HG02642 (cell line): Measurements from ENCODE around the gene RBM46.
A peak's percentile ranks its signal among the peaks of the same experiment; 100 is the strongest.

Source experiments
- ATAC-seq: cut with Tn5 transposase; IDR thresholded peaks from one replicate; pipeline ENCODE4 v1.9.1; 2021; ENCODE audit warnings: mild to moderate bottlenecking; ENCODE audit not compliant: unreplicated experiment, poor library complexity

Gene RBM46, protein sequence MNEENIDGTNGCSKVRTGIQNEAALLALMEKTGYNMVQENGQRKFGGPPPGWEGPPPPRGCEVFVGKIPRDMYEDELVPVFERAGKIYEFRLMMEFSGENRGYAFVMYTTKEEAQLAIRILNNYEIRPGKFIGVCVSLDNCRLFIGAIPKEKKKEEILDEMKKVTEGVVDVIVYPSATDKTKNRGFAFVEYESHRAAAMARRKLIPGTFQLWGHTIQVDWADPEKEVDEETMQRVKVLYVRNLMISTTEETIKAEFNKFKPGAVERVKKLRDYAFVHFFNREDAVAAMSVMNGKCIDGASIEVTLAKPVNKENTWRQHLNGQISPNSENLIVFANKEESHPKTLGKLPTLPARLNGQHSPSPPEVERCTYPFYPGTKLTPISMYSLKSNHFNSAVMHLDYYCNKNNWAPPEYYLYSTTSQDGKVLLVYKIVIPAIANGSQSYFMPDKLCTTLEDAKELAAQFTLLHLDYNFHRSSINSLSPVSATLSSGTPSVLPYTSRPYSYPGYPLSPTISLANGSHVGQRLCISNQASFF

DNA sequence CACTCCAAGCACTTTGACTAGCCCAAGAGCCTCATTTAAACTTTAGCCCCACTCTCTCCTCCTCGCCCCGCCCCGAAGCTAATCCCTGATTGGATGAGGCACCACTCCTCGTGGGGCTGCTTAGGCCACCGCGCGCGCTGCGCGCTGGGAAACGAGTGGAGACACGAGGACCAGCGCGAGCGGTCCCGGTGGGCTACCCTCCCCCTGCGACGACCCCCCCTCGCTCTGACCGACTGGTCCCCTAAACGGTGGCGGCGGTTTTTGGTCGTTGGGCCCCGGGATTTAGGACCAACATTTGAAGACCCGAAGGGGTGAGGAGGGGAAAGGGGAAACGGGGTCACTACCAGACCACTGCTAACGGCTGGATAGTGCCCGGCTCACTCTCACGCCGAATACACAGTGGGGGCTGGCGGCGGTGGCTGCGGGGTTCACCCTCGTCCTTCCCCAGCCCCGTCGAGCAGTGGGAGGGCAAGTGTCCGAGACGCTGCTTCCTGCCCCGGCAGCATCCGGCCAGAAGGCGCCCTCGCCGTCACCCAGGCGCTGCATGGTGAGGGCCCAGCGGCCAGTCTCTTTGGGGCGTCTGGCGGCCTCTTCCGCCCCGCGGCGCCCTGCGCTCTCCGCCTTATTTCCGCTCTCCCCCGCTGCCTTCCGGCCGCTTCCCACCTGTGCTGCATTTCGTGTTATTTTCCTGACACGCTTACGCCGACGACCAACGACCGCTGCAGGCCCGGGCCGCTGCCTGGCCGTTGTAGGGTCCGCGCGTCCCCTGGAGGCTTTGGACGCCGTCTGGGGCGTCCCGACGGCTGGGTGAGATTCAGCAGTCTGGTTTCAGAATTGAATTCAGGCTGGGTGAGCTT is at the start of gene RBM46:
Gene RBM46, plus strand, starts transcription at position 147 of the 857 bp plus-strand sequence. CDS start 15,481 bp downstream, outside the sequence.
- ATAC-seq: no peak

DNA sequence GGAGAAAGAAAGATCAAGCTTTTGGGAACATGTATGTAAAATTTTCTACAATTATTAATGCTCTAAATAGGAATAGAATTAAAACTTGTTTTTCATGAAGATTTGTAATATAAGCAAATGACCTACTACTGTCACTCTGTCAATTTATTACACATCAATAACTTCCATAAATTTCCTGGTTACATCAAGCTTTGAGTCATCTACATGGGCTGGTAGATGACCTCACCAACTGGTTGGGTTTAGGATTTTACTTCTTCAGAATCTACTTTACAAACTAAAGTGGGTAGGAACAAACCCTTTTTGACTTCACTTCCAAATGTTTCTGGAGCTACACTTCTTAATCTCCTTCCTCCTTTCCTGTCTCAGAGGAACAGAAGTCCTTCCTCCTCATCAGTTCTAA is 49.3 kb upstream of the RBM46 start:
- ATAC-seq: no peak

DNA sequence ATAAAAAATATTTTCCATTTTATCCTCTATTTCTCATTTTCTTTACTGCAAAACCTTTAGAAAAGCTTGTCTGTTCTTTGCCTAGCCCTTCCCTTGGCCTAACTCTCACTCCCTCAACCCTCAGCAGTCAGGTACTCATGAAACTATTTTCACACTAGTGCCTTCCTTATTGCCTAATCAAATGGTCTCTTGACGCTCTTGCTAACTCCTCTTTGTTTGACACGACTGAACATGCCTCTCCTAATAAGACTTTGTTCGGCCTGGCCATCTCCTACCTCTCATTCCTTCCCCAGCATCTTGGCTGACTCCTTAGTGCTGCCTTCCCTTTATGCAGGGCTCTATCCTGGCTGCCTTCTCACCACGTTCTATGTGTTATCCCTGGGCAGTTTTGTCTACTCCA is 48.4 kb upstream of the RBM46 start:
- ATAC-seq: no peak

DNA sequence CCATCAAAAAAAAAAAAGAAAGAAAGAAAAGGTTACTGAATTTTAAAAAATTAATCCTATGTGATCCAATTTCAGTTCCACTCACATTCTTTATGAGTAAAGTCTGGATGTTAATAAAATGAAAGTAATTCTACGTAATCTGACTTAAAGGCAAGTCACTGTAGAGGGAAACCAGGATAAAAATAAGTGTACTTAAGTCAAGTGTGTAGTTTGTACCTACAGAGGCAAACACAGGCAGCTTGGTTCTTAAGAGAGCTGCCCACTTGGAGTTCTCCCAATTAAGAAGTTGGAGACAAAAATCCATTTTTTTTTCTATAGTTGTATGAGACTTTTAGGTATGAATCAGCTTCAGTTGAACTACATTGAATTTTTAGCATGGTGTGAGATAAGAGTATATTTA is 44.3 kb upstream of the RBM46 start:
- no peak for ATAC-seq

DNA sequence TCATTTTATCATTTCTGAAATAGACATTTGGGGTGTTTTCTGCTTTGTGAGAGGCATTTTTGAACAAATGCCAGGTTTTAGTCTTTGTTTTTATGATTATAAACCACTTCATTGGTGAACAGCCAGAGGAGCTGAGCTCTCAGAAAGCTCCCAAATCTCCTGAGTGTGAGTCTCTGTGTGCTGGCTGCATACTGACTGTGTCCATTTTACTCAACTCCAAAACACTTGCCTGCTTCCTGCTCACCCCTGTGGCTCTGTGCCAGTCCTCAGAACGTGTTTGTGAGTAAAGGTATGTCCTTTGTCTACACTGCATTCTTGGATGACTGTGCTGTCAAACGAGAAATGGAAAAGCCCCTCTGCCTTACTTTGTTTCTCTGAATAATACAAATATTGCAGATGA is 42.6 kb upstream of the RBM46 start:
- no peak for ATAC-seq

DNA sequence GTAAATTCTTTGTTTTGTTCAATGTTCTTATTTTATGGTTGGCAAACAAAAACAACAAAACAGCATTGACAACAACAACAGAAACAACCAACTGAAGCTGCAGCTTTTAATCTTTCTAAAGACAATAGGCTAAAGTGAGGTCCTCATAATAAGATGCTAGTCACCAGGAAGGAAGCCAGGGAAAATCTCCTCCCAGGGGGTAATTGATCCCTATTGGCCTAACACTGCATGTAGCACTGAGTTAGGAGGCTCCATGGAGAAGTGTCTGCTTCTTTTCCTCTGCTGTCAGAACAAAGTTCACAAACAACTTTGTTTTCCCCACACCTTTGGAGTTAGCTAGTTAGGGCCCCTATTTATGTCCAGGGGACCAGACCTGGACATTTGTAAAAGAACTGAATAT is 42.0 kb upstream of the RBM46 start:
- ATAC-seq: no peak

DNA sequence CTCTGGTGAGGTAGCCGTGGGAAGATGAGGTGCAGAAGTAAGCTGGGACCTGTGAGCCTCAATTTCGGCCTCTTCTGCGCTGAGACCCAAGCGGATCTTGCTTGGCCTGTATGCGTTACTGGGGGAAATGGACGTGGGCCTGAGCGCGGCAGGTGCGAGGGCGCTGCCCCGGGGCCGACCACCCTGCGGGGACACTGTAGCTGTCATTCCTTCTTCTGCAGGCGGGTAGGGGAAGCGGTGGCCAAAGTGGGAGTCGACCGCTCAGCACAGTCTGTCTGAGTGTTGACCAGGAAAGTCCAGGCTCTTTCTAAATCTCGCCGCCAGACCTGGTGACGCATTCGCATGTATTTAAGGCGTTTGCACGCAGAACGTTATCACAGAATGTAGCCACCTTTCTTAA is 40.6 kb upstream of the RBM46 start:
- ATAC-seq: no peak

DNA sequence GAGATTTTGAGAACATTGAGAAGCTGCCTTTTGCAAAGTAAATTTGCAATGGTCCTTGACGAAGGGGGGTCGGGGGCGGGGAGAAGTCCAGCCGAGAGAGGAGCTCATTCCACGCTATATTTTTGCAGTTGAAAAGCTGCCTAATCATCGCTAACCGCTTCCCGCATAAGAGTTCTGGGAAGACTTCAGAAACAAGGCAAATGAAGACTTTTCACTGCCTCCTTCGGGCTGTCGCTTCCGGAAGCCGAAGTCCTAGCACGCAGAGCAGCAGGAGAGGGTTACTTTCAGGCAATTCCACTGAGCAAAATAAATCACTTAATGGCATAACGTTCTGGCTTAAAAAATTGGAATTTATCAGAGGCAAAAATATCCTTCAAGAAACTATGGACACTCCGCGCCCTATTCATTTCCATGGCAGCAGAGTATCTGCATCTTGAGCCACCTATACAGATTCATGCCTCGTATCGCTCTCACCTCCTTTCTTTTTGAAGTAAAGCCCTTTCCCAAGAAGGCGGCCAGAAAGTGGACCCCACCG is 39.9 kb upstream of the RBM46 start:
- ATAC-seq: no peak

DNA sequence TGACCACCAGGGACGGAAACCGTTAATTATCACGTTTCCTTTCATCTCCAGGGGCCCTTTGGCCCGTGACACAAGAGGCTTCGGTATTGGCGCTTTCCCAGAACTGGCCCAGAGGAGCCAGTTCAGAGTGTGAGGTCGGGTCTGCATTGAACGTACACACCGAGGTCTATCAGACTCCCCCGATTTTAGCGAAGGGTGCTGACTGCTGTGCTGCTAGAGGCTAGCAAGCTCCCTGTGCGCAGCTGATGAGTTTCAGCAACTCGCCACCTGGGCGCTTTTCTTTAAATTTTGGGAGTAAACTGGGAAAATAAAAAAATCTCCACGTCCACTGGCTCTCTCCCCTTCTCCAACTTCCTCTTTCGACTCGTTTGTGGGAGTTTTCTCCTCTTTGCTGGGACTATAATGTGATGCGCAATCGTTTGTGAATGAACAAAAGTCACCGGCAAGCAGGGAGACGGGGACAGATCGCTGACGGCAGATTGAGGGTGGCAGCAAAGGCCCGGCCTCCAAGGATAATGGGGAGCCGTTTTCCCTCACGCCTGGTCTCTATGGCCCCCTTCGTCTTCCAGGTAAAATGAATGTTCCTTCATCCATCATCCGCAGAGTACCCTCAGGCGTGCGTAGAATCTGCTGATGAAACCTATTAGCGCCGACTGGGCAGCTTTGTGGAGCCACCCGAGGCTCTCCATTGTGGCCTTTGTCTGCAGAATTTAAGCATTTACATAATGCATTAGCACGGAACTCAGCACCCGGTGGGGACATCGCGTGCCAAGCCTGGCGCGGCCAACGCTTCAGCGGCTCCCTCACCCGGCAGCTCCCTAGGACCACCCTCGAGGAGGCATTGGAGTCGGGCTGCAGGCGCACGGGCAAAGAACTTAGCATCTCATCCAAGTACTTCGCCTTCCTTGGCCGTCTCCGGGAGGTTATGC is 38.9 kb upstream of the RBM46 start:
- no peak for ATAC-seq

DNA sequence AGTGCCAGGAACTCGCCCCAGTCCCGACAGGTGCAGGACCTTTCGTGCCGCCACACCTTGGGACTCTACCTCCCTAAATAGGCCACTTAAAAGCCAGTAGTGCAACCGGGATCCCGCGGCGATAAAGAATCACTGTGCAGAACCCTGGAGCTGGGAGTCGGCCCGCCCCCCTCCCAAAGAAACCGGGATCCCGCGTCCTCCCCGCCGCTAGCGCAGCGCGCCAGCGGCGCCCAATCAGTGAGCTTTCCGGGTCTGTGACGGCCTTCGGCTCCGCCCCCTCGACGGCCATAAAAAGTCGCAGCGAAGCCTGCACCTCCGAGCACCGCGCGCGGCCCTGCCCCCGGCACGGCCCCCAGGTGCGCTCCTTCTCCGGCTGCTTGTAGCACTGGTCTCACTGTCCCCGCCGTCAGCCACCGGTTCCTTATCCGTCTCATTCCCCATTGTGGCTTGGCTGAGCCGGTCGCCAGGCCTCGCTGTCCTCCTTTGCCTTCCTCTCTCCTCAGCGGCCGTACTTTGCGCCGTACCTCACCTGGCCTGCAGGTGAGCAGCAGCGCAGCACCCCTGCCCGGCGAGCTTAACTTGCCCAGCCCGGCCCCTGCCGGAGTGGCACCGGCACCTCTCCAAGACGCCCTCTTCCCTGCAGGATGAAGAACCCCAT is 37.3 kb upstream of the RBM46 start, which contains the start of gene LRAT:
Gene LRAT, plus strand, starts transcription at position 318 of the 658 bp plus-strand sequence. Its CDS starts 327 bp downstream, at position 645.
- peak; percentile 77 for ATAC-seq

DNA sequence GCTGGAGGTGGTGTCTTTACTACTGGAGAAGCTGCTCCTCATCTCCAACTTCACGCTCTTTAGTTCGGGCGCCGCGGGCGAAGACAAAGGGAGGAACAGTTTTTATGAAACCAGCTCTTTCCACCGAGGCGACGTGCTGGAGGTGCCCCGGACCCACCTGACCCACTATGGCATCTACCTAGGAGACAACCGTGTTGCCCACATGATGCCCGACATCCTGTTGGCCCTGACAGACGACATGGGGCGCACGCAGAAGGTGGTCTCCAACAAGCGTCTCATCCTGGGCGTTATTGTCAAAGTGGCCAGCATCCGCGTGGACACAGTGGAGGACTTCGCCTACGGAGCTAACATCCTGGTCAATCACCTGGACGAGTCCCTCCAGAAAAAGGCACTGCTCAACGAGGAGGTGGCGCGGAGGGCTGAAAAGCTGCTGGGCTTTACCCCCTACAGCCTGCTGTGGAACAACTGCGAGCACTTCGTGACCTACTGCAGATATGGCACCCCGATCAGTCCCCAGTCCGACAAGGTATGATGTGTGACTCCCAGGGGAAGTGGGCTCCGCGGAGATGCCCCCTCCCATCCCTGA is 36.6 kb upstream of the RBM46 start:
- ATAC-seq: no peak

DNA sequence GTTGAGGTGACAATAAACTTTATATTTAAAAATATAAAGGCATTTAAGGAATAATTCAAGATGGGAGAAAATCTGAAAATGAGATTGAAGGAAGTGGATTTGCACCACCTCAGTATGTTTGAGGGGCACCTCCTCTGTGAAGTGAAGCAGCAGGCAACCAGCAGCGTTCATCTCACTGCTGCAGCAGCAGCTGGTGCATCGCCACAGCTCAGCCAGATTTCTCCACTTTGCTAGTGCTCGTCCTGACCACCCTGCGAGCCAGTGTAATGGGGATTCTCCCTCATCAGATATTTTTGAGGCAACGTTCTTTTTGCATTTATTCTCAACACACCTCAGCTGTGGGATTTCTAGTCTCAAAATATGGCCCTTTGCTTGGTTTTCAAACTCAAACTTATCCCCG is 23.4 kb upstream of the RBM46 start:
- no peak for ATAC-seq

DNA sequence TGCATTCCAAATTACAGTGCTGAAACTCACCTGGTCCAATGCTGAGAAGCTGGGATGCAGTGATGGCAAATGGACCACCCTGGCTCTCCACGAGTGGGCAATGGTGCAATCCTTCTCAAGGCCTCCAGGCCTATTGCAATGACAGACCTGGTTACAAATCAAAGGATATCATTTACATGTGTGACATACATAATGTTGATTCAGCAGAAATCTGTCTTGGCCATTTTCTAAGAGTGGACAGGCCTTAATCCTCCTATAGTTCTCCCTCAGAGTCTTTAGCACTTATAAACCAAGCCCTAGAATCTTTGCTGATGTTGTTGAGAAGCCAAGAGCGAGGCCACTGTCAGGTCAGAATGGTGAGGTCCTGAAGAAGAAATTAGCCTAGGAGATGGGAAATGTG is 20.2 kb upstream of the RBM46 start:
- no peak for ATAC-seq

DNA sequence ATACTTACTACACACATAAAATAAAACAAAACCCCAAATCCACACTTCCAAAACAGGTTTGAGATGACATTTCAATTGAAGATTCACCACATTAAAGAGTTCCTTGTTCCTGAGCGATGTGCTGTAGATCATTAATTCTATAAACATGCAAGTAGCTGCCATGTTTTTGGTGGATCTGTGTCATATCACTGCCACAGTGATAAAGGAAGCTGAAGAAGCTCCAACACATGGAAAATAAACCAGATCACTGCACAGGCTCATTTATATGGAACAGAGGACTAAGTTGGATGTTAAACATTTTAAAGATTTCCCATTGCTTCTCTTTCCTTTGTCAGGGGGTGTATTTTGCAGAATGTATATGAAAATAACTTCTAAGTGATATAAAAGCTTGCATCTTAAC is 2.8 kb upstream of the RBM46 start:
- no peak for ATAC-seq

DNA sequence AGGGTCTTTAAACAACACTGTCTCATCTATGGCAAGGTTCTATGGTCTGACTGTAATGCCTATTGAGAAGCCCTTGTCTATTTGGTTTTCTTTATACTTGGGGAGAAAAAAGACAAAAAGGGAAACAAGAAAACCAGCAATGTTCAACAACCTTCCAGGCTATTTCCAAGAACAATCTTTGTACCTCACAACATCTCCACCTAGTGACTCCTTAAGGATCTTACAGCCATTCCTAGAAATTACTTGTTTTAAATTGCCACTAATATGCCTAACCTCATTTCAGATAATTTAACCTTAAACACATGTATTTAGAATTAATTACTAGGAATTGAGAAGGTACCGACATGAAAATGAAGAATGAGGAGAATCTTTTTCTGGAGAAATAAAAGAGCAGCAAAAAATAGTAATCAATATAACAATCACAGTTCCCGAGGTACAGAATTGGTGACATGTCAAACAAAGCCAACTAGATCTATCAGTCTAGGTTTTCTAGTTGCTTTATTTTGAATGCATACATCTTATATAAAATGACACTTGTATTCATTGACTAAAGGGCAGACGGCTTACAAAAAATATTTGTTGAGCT is 1.6 kb upstream of the RBM46 start:
- ATAC-seq: no peak

DNA sequence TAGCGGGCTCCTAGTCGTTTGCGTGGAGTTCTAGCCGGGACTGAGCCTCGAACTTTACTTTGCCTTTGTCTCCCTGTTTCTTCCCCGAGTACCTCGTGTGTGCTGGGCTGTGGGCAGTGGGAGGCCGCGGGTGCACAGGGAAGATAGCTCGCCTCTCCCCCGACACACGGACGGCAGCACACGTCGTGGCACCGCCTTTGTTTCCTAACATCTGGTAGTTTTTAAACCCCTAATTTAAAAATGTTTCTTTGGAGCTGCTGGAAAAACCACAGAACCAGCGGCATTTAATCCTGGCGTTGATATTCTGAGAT is 866 bp downstream of the RBM46 start:
- ATAC-seq: no peak

DNA sequence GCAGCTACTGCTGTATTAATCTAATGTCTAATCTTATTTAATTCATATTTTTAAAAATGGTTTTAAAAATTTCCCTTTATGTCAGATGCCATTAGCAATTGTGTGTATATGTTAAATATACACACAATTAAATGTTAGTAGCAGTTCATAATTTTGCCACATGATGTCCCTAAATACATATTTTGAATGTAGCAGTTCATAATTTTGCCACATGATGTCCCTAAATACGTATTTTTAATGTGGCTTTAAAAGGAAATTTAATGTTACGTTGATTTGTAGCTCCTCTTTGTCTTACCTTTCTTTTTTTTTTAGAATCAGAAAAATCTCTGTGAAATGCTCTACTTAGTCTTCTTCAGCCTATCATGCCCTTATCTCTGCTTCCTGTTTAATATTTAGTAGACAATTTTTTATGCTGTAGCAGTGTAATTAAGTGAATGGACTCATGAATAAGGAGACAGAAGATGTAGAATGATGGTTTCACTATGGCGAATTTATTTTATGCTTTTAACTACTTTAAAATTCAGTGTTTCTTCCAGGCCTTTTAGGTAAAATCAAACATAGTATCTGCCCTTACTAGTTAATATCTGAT is 26.1 kb downstream of the RBM46 start:
- peak; percentile 63 for ATAC-seq

DNA sequence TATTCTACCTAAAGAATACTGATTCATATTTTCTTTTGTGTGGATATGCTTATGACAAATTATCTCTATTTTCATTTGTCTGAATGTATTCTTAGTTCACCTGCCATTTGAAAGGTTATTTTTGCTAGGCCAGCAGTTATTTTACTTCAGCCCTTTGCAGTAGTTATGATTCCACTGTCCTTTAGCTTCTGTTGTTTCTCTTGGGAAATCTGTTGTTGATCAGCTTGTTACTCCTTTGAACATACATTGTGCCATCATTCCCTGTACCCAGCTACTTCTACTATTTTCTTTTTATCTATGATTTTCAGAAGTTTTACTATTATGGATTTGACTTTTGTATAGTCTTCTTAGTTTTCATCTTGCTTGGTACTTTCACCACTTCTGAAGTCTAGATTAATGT is 37.2 kb downstream of the RBM46 start:
- no peak for ATAC-seq
